GM21515 (cell line): ENCODE results near the gene ASCL3.
A peak's percentile ranks its signal among the peaks of the same experiment; 100 is the strongest.
"Not testable (repeated sequence)": the region's sequence is repeated elsewhere in the genome, so short reads cannot be mapped to it uniquely, and the experiment has no call there.

Experiments used
- ATAC-seq: cut with Tn5 transposase; IDR thresholded peaks from one replicate; pipeline ENCODE4 v1.9.1; 2021; ENCODE audit not compliant: unreplicated experiment

The ASCL3 gene, protein sequence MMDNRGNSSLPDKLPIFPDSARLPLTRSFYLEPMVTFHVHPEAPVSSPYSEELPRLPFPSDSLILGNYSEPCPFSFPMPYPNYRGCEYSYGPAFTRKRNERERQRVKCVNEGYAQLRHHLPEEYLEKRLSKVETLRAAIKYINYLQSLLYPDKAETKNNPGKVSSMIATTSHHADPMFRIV

DNA sequence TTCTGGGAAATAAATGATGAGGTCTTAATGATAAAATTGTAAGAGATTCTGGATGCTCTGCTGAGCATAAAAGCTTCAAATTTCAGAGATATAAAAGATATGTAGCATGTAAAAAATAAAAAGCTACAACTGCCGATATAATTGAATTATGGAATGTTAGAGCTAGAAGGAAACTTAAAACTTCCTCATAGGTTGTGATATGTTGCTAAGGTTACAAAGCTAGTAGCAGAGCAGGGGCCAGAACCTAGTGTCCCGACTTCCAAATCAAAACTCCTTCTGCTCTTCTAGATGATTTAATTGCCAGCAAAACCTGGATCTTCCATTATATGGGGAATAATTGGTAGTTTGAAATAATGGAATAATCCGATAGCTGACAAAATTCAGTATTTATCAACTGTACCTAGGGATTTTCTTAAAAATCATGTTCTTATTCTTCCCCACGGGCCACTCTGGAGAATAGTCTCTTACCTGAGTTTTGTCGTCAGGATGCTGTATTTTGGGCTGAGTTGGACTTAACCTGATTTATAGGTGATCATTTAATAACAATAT, at the start of gene ASCL3:
TSS of gene ASCL3 (minus strand) at position 499 of the 549 bp plus-strand sequence. CDS start 4,855 bp downstream, outside the sequence.
- no peak for ATAC-seq

DNA sequence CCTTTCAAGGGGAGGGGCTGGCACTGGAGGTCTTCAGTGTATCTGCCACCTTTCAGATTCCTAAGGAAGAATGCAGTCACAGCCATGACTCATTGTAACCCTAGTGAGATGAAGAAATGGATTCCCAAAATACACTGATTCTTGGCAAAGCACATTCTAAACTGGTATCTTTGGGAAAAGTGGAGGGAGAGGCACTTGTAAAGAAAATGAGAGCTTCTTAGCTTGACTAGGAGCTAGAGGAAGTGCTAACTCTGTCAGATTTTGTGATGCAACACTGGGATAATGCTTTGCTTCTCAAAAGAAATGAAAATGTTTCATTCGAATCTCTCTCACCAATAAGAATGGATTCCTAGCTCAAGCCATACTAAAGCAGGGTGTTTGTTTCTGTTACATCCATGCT, 46.6 kb upstream of the ASCL3 start:
- no peak for ATAC-seq

DNA sequence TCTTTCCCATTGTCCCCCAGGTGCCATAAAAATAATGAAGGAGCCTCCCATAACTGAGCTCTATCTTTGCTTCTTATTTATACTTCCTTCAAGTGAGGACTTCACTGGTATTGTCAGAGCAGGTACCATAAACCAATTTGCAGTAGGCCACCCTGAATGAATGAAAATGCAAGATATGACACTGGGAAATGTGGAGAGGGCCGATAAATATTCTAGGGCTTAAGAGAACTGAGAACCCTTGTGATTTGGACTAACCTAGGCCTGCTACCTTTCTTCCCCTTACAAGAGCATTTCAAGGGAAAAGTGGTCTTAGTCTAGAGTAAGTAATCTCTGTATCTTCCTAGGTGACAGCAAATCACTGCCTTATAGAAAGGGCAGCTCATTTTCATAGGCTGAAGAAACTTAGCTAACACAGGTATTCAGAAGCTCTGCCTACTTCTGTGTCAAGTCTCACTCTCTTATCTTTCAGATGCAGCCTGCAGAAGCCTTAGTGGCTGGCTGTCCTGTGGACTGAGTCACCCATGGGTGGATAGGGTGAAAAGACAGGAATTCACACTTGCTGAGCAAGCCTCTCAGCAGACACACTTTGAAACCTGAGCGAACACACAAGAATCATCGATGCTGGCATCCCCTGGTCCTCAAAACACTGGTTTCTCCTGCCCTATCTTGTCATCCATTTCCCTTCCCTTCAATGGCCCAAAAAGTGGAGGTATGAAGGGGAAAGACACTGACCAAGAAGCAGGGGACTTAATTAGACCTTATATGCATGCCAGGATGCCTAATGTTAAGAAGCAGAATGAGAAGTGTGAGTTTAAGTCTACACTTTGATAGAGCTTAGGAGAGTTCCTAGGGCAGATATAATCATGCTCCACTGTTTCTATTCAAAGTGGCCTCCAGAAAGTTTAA, 45.8 kb upstream of the ASCL3 start:
- no peak for ATAC-seq

DNA sequence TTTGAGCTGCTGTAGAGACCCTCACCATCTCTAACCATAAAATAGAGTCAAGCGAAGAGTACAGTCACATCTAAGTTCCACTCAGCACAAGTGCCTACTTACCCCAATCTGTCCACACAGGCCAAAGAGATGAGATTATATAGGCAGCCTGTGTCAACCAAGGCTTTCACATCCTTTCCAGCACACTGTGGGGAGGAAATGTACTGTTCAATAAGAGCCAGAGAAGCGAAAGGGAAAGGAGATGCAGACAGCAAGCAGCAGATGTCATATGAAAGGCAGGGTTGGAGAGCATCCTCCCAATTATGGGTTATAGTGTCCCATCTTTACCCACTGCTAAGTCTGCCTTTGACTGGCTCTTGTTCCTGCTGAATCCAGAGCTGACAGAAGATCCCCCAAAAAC, 44.6 kb upstream of the ASCL3 start:
- ATAC-seq, result no peak

DNA sequence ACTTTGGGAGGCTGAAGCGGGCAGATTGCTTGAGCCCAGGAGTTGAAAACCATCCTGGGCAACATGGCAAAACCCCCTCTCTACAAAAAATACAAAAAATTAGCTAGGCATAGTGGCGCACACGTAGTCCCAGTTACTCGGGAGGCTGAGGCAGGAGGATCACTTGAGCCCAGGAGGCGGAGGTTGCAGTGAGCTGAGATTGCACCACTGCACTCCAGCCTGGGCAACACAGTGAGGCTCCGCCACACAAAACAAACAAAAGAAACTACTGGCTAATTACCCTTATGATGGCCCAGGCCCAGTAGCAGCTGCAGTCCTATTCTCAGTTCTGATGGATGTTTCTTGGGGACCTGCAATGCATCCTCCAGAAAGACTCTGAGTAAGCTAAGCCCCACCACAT, 44.0 kb upstream of the ASCL3 start:
- not testable (repeated sequence) for ATAC-seq

DNA sequence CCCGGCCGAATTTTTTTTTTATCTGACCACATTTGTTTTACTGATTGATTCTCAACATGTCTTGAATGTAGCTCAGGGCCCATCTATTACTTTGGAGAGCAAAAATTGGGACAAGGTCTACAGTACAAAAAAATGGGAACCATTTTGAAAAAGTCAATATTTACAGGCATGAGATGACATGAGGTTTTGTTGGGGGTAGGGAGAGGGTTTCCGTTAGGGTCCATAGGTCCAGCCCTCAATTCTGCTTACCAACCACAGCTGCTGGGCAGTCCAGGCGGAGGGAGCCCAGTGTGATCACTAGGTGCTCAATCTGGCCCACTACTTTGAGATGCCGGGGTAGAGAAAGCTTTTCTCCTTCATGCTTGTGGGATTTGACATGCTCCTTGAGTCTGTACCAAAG, 42.6 kb upstream of the ASCL3 start:
- no peak for ATAC-seq

DNA sequence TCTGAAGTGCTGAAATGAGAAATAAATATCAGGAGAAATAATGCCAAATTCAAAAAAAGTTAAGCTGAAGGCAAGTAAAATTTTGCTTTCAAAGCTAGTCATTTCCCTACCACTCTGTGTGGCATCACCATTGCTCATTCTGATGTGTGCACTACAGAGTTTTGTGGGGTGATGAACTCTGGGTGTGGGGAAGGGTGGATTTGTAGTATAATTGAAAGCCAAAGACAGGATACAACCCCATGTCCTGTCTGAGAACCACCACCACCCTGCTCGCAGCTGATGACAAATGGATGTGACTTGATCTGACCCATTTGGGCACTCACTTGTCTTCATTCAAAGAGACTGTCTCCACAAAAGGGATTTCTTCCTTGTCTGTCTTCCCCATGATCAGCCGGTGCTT, 40.7 kb upstream of the ASCL3 start:
- ATAC-seq, result no peak

DNA sequence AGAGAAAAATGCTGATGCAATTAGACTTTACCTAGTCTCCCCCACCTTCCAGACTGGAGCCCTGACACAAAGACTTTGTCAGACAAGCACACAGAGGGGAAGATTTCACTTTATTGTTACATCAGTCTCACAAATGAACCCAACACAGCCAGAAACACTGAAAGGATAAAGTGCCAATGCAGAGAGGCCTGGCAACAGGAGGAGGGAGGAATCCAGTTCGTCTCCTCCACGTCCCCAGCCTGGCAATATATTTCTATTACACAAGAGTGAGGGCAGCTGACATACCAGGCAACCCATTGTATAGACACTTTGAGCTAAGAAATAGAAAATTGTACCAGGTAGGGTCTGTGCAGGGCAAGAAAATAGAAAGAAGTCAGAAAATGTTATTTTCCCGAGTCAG, 37.7 kb upstream of the ASCL3 start:
- ATAC-seq, result no peak

DNA sequence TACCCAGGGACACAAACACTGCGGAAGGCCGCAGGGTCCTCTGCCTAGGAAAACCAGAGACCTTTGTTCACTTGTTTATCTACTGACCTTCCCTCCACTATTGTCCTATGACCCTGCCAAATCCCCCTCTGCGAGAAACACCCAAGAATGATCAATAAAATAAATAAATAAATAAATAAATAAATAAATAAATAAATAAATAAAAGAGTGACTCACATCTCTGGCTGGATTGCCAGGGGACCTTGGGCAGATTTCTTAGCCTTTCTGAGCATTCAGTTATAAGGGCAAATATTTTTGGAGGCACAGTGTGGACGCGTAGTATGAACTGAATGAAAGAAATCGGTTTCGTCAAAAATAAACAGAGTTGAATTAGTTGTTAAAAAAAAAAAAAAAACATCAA, 36.5 kb upstream of the ASCL3 start:
- ATAC-seq, result not testable (repeated sequence)

DNA sequence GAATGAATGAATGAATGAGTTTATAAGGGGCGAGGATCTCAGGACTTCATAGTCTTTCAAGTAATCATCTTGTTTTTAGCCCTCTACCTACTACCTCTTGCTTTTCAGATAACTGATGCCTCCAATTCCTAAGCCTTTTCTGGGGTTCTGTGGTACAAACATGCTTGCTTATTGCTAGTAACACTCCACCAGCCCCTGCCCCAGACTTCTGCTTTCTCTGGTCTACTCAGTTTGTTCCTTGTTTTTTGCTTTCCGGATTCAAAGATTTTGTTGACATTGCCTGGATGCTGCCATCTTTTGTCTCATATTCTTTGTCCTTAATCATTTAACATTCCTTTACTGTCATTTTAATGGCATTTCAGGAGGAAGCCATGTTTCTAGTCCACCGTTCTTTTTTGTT, 30.3 kb upstream of the ASCL3 start:
- ATAC-seq, result no peak

DNA sequence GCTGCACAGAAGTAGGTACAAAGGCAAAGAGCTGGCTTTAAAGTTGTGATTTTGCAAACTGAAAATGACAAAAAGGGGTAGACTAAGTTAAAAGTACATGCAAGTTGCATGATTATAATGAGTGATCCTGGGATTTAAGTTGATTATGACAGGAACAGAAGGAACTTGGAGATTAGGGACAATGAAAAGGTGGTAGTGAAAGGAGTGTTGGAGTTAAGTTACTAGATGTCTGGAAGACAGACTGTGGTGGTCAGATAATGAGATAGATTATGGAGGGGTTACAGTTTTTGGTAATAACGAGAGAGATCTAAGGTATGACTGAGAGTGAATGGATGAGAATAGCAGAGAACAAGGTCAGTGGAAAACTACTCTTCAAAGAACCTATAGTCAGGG, 29.1 kb upstream of the ASCL3 start:
- no peak for ATAC-seq

DNA sequence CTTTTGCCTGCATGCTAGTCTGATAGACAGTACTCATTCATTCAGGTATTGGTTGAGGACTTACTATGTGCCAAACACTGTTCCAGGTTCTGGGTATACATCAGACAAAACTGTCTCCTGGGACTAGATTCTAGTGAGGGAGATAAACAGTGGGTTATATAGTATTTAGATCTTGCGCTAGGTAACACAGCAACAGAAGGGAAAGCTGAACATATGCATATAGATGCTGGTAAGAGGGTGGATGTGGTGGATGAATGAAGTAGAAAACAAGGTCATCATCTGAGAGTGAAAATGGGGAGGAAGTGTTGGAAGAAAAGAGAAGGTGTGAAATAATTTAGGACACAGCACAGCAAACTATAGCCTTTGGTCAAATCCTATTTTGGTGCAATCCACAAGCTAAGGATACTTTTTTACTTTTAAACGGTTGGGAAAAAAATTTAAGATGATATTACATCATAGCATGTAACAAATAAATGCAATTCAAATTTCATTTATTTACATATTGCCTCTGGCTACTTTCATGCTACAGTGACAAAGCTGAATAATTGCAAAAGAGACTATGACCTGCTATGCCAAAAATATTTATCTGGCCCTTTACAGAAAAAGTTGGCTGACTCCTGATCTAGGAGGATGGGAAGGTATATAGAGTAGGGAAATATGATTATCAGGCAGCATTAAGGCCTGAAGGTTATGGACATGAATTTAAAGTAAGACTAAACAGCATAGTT, 28.5 kb upstream of the ASCL3 start:
- no peak for ATAC-seq

DNA sequence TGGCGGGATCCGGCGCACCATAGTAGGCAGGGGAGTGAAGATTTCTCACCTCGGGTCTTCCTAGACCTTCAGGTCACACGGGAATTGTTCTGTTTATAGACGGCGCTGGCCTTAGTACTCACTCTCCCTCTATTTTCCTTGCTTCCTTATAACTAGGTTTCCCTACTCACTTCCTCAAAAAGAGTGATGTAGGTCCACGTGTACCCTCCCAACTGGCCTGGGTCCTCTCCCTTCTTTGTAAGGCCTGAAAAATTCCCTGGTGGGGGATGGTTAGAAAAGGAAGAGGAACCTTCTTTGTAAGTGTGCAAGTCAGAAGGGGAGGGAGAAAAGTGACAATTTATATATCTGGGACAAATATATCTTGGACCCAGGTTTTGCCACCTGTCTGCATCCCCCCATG, 24.4 kb upstream of the ASCL3 start:
- ATAC-seq, result no peak

DNA sequence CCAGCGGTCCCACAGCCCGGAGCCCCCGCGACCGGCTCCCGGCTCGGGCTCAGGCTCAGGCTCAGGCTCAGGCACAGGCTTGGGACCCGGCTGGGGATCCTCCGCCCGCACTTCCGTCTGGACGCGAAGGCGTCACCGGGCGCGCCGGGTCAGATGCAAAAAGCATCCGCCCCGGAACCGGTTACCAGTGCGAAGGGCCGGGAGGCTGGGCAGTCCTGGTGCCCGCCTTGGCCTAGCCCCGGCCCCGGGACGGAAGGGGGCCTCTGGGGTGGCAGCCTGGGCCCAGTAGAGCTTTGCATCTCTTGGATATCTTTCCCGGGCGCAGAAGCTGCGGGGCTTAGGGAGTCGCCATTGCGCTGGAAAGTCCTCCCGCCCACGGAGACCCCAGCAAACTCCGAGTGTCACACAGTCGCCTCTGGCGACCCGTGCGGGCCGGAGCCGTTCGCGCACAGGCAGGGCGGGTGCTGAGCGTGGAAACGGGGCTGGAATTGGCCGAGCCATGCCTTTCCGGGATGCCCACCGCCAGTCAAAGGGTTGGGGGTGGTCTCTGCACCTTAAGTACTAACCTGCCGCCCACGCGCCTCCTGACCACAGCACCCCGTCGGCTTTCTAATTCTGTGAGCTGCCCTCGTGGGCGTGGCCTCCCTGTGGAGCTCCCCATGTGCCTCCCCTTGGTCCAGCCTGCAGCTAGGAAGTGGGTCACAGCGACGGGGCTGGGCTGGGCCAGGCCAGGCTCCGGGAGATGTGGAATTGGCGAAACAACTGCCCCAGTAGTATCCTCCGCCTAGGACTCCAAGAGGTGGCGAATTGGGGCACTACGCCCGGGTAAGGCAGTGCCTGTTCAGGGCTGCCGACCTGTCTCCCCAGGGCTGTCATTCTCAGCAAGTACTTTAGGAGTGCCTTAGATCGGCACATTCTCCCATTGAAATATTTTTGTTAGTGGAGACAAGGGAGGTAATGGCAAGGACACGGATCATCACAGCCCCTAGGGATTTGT, 21.8 kb upstream of the ASCL3 start, which contains the start of gene TMEM9B:
TSS of gene TMEM9B (minus strand) at position 119 of the 997 bp plus-strand sequence. CDS start 129 bp downstream, outside the sequence.
- ATAC-seq, result peak; percentile 87

DNA sequence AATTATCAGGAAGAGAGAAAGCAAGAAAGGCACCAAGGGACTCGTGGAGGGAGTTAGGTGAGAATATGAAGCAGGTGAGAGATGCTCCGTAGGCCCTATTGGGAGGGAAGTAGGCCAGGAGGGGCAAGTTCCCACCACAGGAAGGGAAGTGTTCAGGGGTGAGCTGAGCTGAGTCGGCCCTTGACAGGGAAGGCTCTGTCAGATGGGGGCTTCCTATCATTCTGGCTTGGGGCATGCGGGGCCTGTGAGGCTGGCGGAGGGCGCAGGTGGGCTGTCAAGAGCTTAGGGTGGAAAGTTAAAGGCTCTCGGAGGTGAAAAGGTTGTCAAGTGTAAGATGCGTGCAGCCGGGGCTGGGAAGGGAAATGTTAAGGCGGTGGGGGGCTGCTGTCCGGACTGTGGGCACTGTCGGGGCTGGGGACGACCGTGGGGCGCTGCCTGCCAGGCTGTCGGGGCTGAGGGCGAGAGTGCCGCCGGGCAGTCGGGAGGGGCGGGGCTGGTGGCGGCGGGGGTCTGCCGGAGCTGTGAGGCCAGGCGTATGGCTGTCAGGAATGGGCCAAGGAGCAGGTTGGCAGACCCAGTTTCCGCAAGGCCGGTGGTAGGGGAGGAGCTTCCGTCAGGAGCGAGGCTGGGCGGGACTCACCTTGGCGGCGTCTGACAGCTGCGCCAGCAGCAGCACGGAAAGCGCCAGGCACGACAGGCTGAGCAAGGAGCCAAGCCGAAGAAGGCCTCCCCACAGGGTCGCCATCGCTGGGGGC, 20.9 kb upstream of the ASCL3 start:
- ATAC-seq, result peak; percentile 76

DNA sequence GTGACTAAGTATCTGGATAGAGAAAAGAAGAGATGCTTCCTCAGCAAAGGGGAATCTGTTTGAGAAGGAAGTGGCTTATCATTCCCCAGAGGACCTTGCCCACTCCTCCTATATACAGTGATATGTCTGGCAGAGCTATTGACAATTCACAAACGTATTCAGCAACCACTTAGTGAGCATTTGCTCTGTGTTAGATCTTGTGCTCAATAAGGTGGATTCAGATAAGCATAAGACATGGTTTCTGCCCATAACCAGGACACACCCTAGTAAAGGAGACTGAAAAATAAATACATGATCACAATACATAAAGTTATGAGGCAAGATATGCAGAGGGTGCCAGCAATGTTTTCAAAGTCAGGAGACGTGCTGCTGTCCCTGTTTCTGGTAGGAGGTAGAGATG, 20.0 kb upstream of the ASCL3 start:
- no peak for ATAC-seq

DNA sequence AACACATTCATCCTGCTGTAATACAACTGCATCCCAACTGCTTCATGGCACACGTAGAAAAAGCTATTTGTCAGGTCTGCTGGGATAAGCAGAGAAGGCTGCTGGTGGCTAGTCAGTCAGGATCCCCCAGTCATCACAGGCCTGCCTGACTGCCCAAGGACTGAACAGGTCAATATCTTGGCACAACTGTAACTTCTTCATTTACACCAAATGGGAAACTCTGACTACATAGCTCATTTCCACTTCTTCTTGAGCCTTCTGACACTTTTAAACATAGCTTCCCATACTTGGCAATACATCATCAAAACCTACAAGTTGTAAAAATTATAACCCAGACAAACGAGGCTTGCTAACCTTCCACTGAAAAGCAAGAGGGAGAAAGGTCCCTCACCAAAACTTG, 18.6 kb upstream of the ASCL3 start:
- no peak for ATAC-seq

DNA sequence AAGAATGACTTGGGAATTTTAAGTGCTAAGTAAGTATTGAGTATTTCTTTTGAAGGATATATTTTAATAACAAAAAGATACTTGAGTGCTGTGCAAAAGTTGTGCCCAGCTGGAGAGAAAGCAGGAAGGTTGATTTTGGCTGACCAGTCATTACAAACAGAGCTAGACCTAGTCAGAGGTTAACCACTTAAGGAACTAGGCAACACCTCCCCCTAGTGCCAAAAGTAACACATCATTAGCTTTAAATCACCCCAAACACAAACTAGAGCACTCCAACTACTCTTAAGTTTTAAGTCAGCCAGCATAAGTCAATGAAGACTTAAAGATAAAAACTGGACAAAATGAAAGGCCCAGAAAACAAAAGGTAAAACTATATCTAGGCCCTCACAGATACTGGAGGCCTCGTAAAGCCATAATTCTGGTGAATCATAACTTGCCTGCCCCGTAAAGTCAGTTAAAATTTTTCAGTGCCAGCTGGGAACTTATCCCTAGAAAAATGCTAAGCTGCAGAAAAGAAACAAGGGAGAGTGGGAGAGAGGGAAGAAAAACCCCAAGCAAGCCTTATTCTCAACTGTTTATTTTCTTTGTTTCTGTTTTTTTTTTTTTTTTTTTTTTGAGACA, 16.8 kb upstream of the ASCL3 start:
- ATAC-seq, result peak; percentile 36

DNA sequence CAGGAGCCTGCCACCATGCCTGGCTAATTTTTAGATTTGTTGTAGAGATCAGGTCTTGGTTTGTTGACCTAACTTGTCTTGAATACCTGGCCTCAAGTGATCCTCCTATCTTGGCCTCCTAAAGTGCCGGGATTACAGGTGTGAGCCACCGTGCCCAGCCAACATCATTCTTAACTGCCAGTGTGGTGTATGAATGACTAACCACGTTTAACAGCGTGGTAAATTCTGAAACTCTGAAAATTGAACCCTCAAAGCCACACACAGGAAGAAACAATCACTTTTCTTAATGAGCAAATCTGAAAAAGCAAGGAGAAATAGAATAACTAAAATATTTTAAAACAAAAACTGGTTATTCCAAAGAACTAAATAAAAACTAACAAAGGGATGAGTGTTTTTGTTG, 14.0 kb upstream of the ASCL3 start:
- no peak for ATAC-seq
